ENCODE measurements around the gene NTSR2. TPM values are rescaled to one million over a fixed set of nuclear protein-coding genes. Genes with fewer than 3 reads are reported as not detected.

NTSR2 gene
- polyA plus RNA-seq, 10 donors, result not detected

GRCh38 chr2:11699686-11700670, 30.0 kb upstream of the NTSR2 start:
- no peak for DNase-seq

GRCh38 chr2:11698009-11698922, 28.3 kb upstream of the NTSR2 start:
- peak in 2 of 3 donors; percentile 50 to 66 for DNase-seq

GRCh38 chr2:11697103-11697871, 27.3 kb upstream of the NTSR2 start:
- peak in 1 of 3 donors; percentile 64 for DNase-seq

- DNase-seq, result no peak
These were observed 26.7 kb upstream of the NTSR2 start for GRCh38 chr2:11696736-11697102.

- DNase-seq, result no peak
These were observed 25.6 kb upstream of the NTSR2 start for GRCh38 chr2:11695576-11695975.

- peak; percentile 56 to 80 (median 69) for DNase-seq
These were observed 23.0 kb upstream of the NTSR2 start for GRCh38 chr2:11692966-11693521.

GRCh38 chr2:11691076-11691660, 21.2 kb upstream of the NTSR2 start:
- DNase-seq, result no peak

GRCh38 chr2:11688222-11689069, 18.5 kb upstream of the NTSR2 start:
- DNase-seq, result peak; percentile 53 to 85 (median 68)

GRCh38 chr2:11687736-11688135, 17.7 kb upstream of the NTSR2 start:
- DNase-seq, result no peak

- no peak for DNase-seq
These were observed 16.0 kb upstream of the NTSR2 start for GRCh38 chr2:11685906-11686470.

- DNase-seq, result no peak
These were observed 15.0 kb upstream of the NTSR2 start for GRCh38 chr2:11684894-11685460.

- DNase-seq, result no peak
These were observed 14.0 kb upstream of the NTSR2 start for GRCh38 chr2:11683966-11684365.

GRCh38 chr2:11683476-11683875, 13.5 kb upstream of the NTSR2 start:
- DNase-seq, result no peak

GRCh38 chr2:11682590-11682915, 12.6 kb upstream of the NTSR2 start:
- no peak for DNase-seq

- no peak for DNase-seq
These were observed 12.0 kb upstream of the NTSR2 start for GRCh38 chr2:11681722-11682589.

- no peak for DNase-seq
These were observed 11.1 kb upstream of the NTSR2 start for GRCh38 chr2:11680901-11681721.

GRCh38 chr2:11680182-11680900, 10.3 kb upstream of the NTSR2 start:
- no peak for DNase-seq
